HG02571 (cell line): Measurements from ENCODE around the gene SP3.

Experiments
- ATAC-seq: cut with Tn5 transposase; IDR thresholded peaks from one replicate; pipeline ENCODE4 v1.9.1; 2021; ENCODE audit warnings: mild to moderate bottlenecking, moderate library complexity; ENCODE audit not compliant: unreplicated experiment

Gene SP3

DNA sequence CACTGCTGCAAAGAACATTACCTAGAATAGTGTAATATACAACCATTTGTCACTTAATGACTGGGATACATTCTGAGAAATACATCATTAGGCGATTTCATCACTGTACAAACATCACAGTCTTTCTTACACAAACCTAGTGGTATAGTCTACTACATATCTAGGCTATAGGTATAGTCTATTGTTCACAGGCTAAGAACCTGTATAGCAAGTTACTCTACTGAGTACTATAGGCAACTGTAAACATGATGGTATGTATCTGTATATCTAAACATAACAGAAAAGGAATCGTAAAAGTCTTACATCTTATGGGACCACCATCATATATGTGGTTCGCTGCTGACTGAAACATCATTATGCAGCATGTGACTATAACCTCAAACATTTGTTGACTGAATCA is 21.4 kb downstream of the SP3 start:
- no peak for ATAC-seq

DNA sequence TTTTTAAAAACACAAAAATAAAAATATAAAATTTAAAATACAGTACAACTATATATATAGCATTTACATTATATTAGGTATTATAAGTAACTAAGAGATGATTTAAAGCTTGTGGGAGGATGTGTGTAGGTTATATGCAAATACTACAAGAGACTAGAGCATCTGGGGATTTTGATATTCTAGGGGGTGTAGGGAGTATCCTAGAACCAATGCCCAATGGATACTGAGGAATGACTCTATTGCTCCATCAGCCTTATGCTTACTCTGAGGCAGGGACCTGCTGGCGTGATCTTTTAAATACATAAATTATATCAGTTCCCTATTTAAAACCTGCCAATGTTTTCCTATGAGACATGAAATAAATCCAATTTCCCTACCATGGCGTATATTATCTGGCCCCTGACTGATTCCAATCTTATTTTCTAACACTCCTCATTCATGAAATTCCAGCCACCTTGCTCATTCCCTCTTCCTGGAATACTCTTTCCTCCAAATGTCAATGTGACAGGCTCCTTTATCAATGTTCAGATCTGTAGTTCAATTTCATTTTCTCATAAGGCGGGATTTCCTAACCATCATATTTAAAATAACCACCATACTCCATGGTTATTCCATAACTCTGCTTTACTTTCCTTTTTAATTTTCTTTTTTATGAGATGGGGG is 22.2 kb downstream of the SP3 start:
- ATAC-seq, result no peak

DNA sequence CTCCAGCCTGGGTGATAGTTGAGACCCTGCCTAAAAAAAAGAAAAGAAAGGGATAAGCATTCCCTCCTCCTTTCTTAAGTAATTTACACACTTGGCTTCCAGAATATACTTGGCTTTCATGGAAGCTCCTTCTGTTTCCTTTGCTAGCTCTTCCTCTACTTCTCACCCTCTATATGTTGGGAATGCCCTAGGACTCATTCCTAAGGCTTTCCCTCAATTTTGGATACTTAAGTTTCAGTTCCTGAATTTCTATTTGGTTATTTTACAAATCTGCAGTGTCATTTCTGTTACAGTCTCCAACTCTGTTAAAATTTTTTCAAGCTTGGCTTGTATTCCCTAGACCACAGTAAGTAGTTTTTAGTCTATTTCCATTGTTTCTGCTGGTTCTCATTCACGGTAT is 23.6 kb downstream of the SP3 start:
- no peak for ATAC-seq

DNA sequence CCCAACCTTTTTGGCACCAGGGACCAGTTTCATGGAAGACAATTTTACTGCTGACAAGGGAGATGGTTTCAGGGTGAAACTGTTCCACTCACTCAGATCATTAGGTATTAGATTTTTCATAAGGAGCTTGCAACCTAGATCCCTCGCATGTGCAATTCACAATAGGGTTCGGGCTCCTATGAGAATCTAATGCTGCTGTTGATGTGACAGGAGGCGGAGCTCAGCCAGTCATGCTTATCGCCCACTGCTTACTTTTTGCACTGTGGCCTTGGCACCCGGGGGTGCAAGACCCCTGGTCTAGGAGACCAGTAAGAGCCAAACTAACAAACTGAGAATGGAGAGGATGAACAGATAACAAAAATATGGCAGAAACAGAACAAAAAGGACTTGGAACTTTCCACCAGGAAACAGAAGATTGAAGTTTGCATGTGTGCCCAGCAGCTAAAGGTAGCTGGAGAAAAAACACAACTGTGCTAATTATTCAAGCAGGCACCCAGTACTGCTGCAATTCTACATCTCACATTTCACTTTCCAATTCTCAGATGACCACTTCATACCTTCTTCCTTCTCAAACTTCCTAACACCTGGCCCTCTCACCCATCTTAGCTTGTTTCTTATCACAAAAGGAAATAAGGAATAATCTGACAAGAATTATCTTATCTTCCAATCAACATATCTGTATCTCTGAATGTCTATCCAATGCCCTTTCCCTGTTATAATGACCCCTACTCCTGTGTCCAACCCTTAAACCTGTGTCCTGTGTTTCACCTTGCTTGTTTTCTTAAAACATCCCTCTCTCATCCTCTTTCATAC is 24.8 kb downstream of the SP3 start:
- no peak for ATAC-seq

DNA sequence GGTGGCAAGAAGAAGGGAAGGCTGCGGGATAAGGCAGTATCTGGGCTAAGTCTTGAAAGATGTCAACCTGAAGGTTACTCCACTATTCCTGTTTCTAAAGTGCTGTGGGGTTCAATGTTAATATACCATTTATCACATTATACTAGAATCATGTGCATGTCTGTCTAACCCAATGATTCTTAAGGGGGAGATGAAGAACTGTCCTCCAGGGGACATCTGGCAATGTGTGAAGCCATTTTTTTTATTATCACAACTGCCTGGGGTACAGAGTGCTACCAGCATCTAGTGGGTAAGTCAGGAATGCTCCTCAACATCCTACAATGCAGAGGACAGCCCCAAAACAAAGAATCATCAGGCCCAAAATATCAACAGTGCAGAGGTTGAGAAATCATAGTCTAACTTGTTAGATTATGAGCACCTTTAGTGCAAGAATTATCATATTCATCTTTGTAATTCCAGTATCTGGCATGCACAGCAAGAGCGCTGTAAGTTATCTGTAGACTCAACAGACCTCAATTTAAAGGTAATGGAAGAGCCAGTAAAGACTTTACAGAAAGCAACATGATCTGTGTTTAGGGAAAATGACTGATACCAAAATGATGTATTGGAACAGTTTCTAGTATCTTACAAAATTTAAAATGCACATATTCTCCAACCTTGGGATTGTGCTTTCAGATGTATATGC is 26.3 kb downstream of the SP3 start:
- no peak for ATAC-seq

DNA sequence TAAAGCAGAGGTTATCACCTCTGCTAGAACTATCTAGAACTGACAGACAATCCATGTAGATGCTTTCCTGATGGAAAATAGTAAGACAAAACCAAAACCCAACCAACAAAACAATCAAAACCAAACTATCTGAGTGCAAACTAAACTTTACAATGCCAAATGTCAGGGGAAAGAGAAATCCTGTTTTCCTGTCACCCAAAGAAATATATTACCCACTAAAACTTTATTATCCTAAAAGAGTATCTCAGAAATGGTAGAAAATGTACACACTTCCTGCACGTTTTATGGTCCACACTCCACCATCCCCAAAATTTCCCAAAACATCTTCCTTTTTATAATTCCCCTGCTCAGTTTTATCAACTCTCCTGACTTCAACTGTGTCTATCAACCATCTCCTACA is 29.9 kb downstream of the SP3 start:
- no peak for ATAC-seq

DNA sequence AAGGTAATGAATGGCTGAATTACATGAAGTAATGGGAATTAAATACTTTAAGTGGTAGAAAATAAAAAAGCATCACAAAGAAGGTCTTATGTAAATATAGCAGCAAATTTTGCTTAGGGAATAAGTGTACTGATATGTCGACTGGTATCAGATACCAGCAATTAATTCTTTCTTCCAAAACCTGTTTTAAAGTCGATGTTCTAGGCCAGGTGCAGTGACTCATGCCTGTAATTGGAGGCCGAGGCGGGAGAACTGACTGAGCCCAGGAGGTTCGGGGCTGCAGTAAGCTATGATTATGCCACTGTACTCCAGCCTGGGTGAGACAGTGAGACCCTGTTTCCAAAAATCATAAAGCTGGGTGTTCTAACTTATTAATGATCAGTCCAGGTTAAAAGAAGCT is 30.3 kb downstream of the SP3 start:
- no peak for ATAC-seq

DNA sequence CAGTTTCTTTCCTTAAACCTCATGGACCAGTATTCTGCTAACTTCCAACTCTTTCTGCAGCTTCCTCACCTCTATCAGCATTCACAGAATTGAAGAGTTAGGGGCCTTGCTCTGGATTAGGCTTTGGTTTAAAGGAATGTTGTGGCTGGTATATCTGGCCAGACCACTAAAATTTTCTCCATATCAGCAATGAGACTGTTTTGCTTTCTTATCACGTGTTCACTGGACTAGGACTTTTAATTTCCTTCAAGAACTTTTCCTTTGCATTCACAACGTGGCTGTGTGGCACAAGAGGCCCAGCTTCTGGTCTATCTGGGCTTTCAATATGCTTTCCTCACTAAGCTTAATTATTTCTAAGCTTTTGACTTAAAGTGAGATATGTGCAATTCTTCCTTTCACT is 33.4 kb downstream of the SP3 start:
- no peak for ATAC-seq

DNA sequence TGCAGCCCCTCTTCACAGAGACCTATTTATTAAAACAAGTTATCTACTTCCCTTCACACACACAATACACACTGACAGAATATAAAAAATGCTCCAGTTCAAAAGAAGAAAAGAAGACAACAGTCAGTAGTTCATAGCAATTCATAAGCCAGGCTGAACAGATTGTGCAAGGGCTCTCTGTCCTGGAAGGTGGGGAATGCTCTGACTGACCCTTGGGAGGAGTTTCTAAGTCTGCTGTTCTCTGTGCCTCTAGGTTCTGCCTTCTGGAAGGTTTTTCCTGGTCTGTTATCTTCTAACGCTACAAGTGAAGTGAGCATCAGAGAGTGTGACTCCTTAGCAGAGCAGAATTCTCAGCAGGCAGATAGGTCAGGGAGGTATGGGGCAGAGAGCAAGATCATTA is 35.7 kb downstream of the SP3 start:
- no peak for ATAC-seq

DNA sequence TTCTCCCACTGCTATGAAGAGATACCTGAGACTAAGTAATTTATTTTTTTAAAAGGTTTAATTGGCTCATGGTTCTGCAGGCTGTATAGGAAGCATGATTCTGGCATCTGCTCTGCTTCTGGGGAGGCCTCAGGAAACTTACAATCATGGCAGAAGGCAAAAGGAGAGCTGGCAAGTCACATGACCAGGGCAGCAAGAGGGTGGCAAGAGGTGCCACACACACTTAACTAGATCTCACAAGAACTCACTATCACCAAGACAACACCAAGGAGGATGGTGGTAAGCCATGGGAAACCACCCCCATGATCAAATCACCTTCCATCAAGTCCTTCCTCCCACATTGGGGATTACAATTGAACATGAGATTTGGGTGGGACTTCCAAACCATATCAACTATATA is 38.3 kb downstream of the SP3 start:
- no peak for ATAC-seq

DNA sequence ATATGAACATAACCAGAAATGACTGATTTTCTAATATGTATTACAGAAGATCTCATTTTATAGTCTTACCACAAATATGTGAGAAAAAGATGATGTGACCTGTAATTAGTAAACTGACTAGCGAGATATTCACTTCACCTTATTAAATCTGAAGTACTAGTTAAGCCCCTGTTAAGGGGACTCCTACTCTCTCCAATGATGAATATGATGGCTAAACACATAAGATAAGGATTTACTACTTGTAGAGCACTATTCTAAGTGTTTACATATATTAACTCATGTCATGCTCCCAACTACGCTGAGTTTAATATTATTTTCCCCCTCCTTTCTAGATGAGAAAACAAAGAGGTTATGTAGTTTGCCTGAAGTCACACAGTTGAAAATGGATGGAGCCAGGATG is 40.9 kb downstream of the SP3 start:
- no peak for ATAC-seq

DNA sequence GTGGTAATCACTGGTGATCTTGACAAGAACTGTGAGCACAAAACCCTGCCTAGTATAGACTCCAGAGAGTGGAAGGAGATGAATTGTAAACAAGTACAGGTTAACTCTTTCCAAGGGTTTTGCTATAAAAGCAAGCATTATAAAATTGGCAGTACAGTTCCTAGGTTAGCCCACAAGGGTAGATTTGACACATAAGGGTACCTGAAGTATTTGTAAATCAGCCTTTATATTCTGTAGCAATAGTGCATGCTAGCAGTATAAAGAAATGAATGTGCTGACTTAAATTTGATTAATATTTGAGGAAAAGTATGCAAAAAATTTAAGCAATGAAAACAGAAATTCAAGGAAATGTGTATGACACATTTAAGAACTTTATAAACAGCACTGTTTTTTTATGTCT is 42.4 kb downstream of the SP3 start:
- no peak for ATAC-seq

DNA sequence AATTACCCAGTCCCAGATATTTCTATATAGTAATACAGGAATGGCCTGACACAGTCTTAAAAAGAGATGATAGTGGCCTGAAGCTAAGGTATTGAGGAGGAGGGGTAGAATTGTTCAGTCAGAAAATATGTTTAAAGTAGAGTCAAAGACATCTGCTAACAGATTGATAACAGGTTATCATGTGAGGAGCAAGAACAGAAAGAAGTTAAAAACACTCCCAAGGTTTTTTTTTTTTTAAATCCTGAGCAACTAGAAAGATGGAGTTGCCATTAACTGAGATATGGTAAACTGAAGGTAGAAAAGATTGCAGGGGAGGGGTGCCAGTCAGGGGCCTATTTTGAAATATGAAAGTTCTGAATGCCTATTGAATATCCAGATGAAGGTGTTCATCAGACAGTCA is 43.1 kb downstream of the SP3 start:
- no peak for ATAC-seq

DNA sequence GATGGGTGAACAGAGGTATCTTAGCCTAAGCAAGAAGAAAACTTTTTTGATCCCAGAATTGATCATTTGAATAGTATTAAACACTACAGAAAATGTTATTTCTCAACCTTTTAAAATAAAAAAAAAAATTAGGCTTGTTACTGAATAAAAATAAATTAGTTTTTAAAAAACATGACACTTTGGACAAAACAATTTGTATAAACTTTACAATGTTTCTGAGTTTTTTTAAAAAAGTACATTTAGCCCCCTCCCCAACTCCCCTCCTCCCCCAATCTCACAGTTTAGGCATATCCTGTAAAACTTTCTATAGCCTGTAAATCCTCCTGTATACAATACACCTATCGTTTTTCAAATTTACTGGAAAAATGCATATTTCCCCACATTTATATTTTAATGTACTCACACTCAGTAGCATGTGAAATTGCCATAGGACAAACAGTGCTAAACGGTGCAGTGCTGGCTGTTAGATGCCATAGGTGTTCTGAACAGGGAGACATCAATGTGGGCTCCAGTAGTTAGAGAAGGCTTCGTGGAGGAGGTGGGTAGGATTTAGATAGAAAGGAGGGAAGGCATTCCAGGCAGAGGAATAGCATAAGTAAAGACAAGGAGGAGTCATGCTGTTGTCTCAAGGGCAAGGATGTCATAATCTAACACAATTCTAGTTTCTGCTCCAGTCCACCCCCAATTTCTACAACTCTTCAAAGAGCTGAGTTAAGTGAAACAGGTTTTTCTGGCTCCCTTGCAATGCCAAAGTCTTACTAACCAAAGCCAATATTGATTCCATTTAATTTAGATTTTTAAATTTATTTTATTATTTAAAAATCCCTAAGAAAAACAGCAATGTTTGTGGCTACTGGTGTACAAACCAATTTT is 50.9 kb downstream of the SP3 start:
- ATAC-seq, result no peak

DNA sequence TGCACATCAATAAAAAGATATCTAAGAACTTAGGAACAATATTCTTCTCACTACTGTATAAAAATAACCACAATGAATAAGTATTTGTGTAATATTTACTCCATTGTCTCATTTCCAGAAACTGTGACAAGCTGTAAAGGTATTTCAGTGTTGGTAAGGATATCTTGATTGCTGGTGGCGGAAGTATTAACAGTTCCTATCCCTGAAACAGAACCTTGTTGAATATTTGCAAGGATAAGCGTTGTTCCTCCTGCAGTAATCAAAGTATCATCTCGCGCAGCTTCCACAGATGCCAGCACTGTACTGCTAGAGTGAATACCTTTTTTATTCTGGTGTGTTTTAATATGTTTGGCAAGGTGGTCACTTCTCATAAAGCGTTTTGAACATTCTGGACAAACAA is 55.3 kb downstream of the SP3 start:
- no peak for ATAC-seq

DNA sequence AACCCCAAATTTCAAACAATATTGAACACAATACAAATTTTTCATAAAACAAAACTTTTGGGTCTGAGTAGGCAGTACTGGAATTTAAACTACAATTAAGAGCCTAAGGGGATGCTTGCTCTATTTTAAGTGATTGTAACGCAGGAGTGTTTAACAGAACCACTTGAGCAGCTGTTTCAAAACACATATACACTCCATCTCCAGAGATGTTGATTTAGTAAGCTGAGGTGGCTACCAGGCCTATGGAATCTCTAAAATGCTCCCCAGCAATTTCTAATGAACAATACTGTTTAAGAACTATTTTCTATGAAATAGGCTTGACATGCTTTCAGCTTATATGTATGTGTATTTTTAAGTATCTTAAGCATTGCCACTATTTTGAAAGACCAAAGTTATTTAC is 58.5 kb downstream of the SP3 start:
- no peak for ATAC-seq

DNA sequence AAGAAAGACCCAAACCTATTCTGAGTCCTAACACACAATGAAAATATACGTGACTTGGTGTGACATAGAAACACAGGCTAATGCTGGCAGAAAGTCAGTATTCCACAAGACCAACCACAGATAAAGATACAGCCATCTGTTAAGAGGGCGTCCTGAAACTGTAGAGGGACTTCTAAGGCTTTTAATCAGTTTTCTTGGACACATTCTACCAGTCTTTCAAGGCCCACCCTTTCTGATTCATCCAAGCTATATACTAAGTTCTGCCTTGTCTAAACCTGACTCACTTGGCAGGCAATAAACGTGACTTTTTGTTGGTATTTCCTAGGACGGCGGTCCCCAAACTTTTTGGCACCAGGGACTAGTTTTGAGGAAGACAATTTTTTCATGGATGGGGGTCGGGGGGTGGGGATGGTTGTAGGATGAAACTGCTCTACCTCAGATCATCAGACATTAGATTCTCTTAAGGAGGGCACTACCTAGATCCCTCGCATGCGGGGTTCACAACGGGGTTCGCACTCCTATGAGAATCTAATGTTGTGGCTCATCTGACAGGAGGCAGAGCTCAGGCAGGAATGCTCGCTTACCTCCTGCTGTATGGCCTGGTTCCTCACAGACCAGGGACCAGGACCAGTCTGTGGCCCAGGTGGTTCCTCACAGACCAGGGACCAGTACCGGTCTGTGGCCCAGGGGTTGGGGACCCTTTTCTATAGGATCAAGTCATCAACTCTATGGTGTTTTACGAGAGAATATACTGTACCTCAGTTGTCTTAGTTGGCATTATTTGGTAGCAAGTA is 61.4 kb downstream of the SP3 start:
- no peak for ATAC-seq

DNA sequence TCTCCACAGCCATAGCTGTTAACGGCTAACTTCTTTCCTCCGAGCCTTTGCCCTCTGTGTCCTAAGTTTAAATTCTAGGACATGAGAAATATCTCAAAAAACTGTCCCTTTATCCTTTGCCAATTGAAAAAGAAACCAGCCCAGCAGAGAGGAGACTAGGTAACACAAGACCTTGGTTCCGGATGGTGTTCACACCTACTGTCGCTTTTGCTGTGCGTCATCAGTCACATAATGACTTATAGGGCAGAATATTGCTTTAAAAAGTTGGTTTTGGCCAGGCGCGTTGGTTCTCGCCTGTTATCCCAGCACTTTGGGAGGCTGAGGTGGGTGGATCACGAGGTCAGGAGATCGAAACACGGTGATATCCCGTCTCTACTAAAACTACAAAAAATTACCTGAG is 66.2 kb downstream of the SP3 start:
- no peak for ATAC-seq

DNA sequence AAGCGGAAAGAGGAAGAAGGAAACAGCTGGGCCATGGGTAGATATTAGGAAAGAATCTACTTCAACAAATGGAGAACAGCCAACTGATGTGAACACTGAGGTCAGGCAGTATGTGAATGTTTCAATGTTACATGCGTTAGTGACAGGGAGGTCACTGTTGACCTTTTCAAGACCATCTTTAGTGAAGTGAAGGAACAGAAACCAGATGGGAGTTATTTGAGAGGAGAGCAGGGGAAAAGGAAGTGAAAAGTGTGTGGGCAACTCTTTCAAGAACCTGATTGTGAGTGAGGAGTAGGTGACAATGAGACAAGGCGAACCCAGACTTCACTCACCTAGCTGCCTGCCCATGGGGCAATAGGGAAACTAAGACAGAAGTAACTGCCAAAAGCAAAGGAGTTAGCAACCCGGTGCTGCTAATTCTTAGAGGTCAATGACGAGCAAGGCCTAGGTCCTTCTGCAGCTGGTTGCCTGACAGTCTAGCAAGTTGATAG is 67.0 kb downstream of the SP3 start:
- ATAC-seq, result peak; percentile 95

DNA sequence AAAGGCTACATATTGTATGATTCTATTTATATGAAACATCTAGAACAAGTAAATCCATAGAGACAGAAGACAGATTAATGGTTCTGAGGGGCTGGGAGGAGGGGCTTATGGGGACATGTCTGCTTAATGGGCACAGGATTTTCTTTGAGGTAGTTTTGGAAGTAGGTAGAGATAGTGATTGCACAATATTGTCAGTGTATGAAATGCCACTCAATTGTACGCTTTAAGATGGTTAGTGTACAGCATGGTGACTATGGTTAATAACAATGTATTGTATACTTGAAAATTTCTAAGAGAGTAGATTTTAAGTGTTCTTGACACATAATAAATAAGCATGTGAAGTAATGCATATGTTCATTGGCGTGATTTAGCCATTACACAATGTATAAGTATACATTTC is 68.4 kb downstream of the SP3 start:
- no peak for ATAC-seq
